Astrocyte (in vitro differentiated cells and primary cell): ENCODE data around the gene CDK5RAP2.

Experiments used
- EZH2 ChIP-seq: IDR thresholded peaks from 2 replicates; pipeline ENCODE4 v1.6.1; 2012; ENCODE audit warnings: mild to moderate bottlenecking, low read length, inconsistent platforms; ENCODE audit not compliant: insufficient read depth
- TF ChIP-seq, protein P1 (sequence below): IDR thresholded peaks from 2 replicates; pipeline ENCODE4 v1.5.1; 2011; ENCODE audit warnings: low read depth, mild to moderate bottlenecking, inconsistent platforms, low read length, moderate library complexity; ENCODE audit not compliant: insufficient read depth

DNA sequence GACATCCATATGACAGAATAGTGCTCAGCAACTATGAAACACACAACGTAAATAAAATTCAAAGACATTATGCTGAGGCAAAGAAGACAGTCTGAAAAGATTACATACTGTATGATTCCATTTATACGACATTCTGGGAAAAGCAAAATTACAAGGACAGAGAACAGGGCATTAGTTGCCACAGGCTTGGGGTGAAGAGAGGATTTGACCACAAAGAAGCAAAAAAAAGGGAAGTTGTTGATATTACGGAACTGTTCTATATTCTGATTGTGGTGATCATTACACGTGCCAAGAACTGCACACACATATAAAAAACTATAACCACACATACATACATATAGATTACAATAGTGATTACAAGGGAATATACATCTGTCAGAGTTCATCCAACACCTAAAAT, 24.1 kb downstream of the CDK5RAP2 start:
- TF ChIP-seq, protein P1, sequence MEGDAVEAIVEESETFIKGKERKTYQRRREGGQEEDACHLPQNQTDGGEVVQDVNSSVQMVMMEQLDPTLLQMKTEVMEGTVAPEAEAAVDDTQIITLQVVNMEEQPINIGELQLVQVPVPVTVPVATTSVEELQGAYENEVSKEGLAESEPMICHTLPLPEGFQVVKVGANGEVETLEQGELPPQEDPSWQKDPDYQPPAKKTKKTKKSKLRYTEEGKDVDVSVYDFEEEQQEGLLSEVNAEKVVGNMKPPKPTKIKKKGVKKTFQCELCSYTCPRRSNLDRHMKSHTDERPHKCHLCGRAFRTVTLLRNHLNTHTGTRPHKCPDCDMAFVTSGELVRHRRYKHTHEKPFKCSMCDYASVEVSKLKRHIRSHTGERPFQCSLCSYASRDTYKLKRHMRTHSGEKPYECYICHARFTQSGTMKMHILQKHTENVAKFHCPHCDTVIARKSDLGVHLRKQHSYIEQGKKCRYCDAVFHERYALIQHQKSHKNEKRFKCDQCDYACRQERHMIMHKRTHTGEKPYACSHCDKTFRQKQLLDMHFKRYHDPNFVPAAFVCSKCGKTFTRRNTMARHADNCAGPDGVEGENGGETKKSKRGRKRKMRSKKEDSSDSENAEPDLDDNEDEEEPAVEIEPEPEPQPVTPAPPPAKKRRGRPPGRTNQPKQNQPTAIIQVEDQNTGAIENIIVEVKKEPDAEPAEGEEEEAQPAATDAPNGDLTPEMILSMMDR, result no peak
- TF ChIP-seq EZH2, result no peak
